ENCODE results near the gene SLC5A11.

The SLC5A11 gene

DNA sequence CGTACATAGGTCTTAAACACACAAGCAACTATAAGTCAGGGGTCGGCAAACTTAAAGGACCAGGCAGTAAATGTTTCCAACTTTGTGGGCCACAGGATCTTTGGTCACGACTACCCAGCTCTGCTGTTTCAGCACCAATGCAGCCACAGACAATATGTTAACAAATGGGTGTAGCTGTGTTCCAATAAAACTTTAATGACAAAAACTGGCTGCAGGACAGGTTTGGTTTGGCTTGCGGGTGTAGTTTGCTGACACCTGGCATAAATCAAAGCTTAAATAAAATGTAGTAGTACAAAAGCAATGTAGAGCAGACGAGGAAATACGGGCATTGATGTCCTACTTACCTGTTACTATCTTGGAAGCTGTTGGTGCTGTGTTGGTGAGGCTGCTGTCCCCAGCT is 84.7 kb downstream of the SLC5A11 start:
- no peak for TF ChIP-seq FOXP2 (optimal IDR thresholded peaks at IDR 0.05; ENCODE audit: borderline replicate concordance, extremely low read depth, extremely low read length, insufficient read depth)
- no peak for TF ChIP-seq POLR2AphosphoS5 (IDR thresholded peaks at IDR 0.05; ENCODE audit: low read depth, low read length)
- TF ChIP-seq TAF1 (IDR thresholded peaks at IDR 0.05; ENCODE audit: borderline replicate concordance, insufficient read depth, low read length): no peak
- TF ChIP-seq REST (IDR thresholded peaks at IDR 0.05; ENCODE audit: insufficient read depth in 1 of 2, low read depth in 2 of 2, low read length in 2 of 2): no peak
- no peak for TF ChIP-seq SIN3A (IDR thresholded peaks at IDR 0.05; ENCODE audit: borderline replicate concordance, insufficient read depth, low read length)

DNA sequence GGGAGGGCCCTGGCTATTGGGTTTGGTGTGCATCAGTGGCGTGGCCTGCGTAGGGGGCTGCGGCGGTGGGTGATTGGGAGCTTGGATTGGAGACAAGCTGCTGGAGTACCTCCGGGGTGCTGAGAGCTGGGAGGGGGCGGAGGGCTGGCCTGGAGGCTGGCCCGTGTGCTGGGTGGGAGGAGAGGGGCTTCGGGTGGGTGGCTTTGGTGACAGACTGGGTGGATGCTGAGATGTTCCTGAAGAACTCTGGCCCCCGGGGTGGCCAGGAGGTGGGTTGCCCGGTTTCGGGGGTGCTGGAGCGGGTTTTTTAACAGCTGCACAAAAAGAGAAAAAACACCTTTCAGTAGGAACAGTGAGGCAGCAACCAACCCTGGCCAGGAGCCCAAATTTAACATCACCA is 85.3 kb downstream of the SLC5A11 start:
- no peak for TF ChIP-seq REST (IDR thresholded peaks at IDR 0.05; ENCODE audit: insufficient read depth in 1 of 2, low read depth in 2 of 2, low read length in 2 of 2)

GRCh38 chr16:24935336-24935735 is 89.6 kb downstream of the SLC5A11 start:
- TF ChIP-seq REST (IDR thresholded peaks at IDR 0.05; ENCODE audit: insufficient read depth in 1 of 2, low read depth in 2 of 2, low read length in 2 of 2): no peak
- no peak for TF ChIP-seq TAF1 (IDR thresholded peaks at IDR 0.05; ENCODE audit: borderline replicate concordance, insufficient read depth, low read length)
- TF ChIP-seq POLR2AphosphoS5 (IDR thresholded peaks at IDR 0.05; ENCODE audit: low read depth, low read length): no peak
- TF ChIP-seq FOXP2 (optimal IDR thresholded peaks at IDR 0.05; ENCODE audit: borderline replicate concordance, extremely low read depth, extremely low read length, insufficient read depth): no peak
- TF ChIP-seq SIN3A (IDR thresholded peaks at IDR 0.05; ENCODE audit: borderline replicate concordance, insufficient read depth, low read length): no peak

DNA sequence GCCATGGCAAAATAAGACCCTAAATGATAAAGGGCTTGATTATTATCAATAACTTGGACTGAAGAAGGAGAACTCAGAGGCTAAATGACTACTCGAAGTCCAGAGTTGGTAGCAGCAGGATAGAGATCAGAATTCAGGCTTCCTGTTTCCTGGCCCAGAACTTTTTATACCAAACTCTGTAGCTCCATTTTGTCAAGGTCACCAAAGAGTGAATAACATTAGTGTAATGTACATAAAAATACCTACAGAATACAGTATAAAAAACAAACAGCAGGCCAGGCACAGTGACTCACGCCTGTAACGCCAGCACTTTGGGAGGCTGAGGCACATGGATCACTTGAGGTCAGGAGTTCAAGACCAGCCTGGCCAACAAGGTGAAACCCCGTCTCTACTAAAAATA is 90.4 kb downstream of the SLC5A11 start:
- TF ChIP-seq REST (IDR thresholded peaks at IDR 0.05; ENCODE audit: insufficient read depth in 1 of 2, low read depth in 2 of 2, low read length in 2 of 2): no peak
- TF ChIP-seq SIN3A (IDR thresholded peaks at IDR 0.05; ENCODE audit: borderline replicate concordance, insufficient read depth, low read length): no peak
- no peak for TF ChIP-seq TAF1 (IDR thresholded peaks at IDR 0.05; ENCODE audit: borderline replicate concordance, insufficient read depth, low read length)
- TF ChIP-seq FOXP2 (optimal IDR thresholded peaks at IDR 0.05; ENCODE audit: borderline replicate concordance, extremely low read depth, extremely low read length, insufficient read depth): no peak
- no peak for TF ChIP-seq POLR2AphosphoS5 (IDR thresholded peaks at IDR 0.05; ENCODE audit: low read depth, low read length)

GRCh38 chr16:24939224-24939623 is 93.5 kb downstream of the SLC5A11 start:
- TF ChIP-seq TAF1 (IDR thresholded peaks at IDR 0.05; ENCODE audit: borderline replicate concordance, insufficient read depth, low read length) (no peak), POLR2AphosphoS5 (IDR thresholded peaks at IDR 0.05; ENCODE audit: low read depth, low read length) (no peak), SIN3A (IDR thresholded peaks at IDR 0.05; ENCODE audit: borderline replicate concordance, insufficient read depth, low read length) (no peak), FOXP2 (optimal IDR thresholded peaks at IDR 0.05; ENCODE audit: borderline replicate concordance, extremely low read depth, extremely low read length, insufficient read depth) (no peak), REST (IDR thresholded peaks at IDR 0.05; ENCODE audit: insufficient read depth in 1 of 2, low read depth in 2 of 2, low read length in 2 of 2) (no peak)

Data from PFSK-1 (cell line).